ENCODE results near the gene ZNF500. TPM values are rescaled to one million over a fixed set of nuclear protein-coding genes. Genes with fewer than 3 reads are reported as not detected.

Gene ZNF500
- total and polyA plus RNA-seq, 4 donors, result 3.0 to 7.4 (median 5.0) TPM

DNA sequence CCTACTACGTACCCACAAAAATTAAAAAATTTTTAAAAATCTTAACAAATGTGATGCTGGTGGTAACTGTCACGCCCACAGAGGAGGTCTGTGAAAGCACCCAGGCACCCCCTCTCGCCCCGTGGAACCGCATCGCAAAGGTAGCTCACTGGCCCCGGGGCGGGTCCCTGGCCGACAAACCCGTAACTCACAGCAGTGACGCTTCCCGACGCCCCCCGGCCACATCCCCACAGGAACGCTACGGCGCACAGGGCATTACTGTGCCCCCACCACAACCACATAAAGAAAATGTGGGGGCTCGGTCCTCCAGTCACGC, 33.3 kb downstream of the ZNF500 start:
- Histone ChIP-seq H3K27ac (ENCODE audit: low read depth in 1 of 2, low read length in 2 of 2) (peak overlapping the region; percentile 22 to 92), H3K9ac (ENCODE audit: low read depth in 1 of 2, low read length in 2 of 2) (peak overlapping the region; percentile 0 to 75), H3K9me3 (ENCODE audit: control insufficient read depth in 4 of 4, low read length in 3 of 4) (no peaks in the 10 kb centered on the region), H3K27me3 (ENCODE audit: control insufficient read depth in 4 of 4, insufficient read depth in 4 of 4, low read length in 3 of 4) (no peaks in the 10 kb centered on the region), H3K36me3 (ENCODE audit: control insufficient read depth in 4 of 4, insufficient read depth in 3 of 4, low read depth in 1 of 4, low read length in 3 of 4) (peaks cover 0 to 14% (median 7%) of the 10 kb centered on the region in 4 donors), H3K4me1 (ENCODE audit: control insufficient read depth in 4 of 4, insufficient read depth in 4 of 4, low read length in 3 of 4) (peaks cover 2 to 12% (median 9%) of the 10 kb centered on the region in 4 donors), H3K4me3 (ENCODE audit: low read depth in 1 of 3, low read length in 3 of 3) (peak overlapping the region; percentile 79 to 92 (median 87))
- no peak for TF ChIP-seq HNF4G (IDR thresholded peaks at IDR 0.05)
- no peak for TF ChIP-seq RAD21 (IDR thresholded peaks at IDR 0.05)
- no peak for TF ChIP-seq ZBTB33 (IDR thresholded peaks at IDR 0.05)
- TF ChIP-seq RXRA (IDR thresholded peaks at IDR 0.05), result no peak
- no peak for TF ChIP-seq TAF1 (conservative IDR thresholded peaks at IDR 0.05)
- TF ChIP-seq, protein P1, sequence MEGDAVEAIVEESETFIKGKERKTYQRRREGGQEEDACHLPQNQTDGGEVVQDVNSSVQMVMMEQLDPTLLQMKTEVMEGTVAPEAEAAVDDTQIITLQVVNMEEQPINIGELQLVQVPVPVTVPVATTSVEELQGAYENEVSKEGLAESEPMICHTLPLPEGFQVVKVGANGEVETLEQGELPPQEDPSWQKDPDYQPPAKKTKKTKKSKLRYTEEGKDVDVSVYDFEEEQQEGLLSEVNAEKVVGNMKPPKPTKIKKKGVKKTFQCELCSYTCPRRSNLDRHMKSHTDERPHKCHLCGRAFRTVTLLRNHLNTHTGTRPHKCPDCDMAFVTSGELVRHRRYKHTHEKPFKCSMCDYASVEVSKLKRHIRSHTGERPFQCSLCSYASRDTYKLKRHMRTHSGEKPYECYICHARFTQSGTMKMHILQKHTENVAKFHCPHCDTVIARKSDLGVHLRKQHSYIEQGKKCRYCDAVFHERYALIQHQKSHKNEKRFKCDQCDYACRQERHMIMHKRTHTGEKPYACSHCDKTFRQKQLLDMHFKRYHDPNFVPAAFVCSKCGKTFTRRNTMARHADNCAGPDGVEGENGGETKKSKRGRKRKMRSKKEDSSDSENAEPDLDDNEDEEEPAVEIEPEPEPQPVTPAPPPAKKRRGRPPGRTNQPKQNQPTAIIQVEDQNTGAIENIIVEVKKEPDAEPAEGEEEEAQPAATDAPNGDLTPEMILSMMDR (IDR thresholded peaks at IDR 0.05; ENCODE audit: low read depth, low read length, missing input control), result no peak
- TF ChIP-seq SP1 (IDR thresholded peaks at IDR 0.05), result no peak
- no peak for DNase-seq (ENCODE audit: low spot score)
- under 1% methylated on average over 19 of the region's 19 CpGs for WGBS

DNA sequence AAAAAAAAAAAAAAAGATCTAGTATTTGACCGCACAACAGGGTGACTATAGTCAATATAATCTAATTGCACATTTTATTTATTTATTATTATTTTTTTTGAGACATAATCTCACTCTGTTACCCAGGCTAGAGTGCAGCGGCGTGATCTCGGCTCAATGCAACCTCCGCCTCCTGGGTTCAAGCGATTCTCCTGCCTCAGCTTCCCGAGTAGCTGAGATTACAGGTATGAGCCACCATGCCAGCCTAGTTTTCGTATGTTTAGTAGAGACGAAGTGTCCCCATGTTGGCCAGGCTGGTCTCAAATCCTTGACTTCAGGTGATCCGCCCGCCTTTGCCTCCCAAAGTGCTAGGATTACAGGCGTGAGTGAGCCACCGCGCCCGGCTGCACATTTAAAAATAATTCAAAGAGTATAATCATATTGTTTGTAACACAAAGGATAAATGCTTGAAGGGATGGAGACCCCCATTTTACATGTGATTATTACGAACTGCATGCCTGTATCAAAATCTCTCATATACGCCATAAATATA, 33.7 kb downstream of the ZNF500 start:
- WGBS, result 39% methylated on average over 17 of the region's 17 CpGs
- peak overlapping the region; percentile 79 to 92 (median 87) for H3K4me3 ChIP-seq (ENCODE audit: low read depth in 1 of 3, low read length in 3 of 3)
- TF ChIP-seq ZBTB33 (IDR thresholded peaks at IDR 0.05) (no peak), NR2F2 (IDR thresholded peaks at IDR 0.05) (no peak), HNF4G (IDR thresholded peaks at IDR 0.05) (no peak)
- H3K27me3 ChIP-seq (ENCODE audit: control insufficient read depth in 4 of 4, insufficient read depth in 4 of 4, low read length in 3 of 4), result no peaks in the 10 kb centered on the region
- peak overlapping the region; percentile 0 to 75 for H3K9ac ChIP-seq (ENCODE audit: low read depth in 1 of 2, low read length in 2 of 2)
- peaks cover 0 to 16% (median 10%) of the 10 kb centered on the region in 4 donors for H3K36me3 ChIP-seq (ENCODE audit: control insufficient read depth in 4 of 4, insufficient read depth in 3 of 4, low read depth in 1 of 4, low read length in 3 of 4)
- no peak for DNase-seq (ENCODE audit: low spot score)
- peaks cover 2 to 12% (median 9%) of the 10 kb centered on the region in 4 donors for H3K4me1 ChIP-seq (ENCODE audit: control insufficient read depth in 4 of 4, insufficient read depth in 4 of 4, low read length in 3 of 4)
- no peak overlapping the region for H3K27ac ChIP-seq (ENCODE audit: low read depth in 1 of 2, low read length in 2 of 2)
- H3K9me3 ChIP-seq (ENCODE audit: control insufficient read depth in 4 of 4, low read length in 3 of 4), result no peaks in the 10 kb centered on the region

GRCh38 chr16:4729876-4730275, 37.1 kb downstream of the ZNF500 start:
- no peak for DNase-seq (ENCODE audit: low spot score)

More at GRCh38 chr16:4729876-4730275, 37.1 kb downstream of the ZNF500 start:
- WGBS, result 96% methylated on average over 15 of the region's 15 CpGs
- Histone ChIP-seq H3K27me3 (ENCODE audit: control insufficient read depth in 4 of 4, insufficient read depth in 4 of 4, low read length in 3 of 4) (no peaks in the 10 kb centered on the region), H3K4me1 (ENCODE audit: control insufficient read depth in 4 of 4, insufficient read depth in 4 of 4, low read length in 3 of 4) (peaks cover 2 to 6% (median 4%) of the 10 kb centered on the region in 4 donors), H3K4me3 (ENCODE audit: low read depth in 1 of 3, low read length in 3 of 3) (no peak overlapping the region), H3K9me3 (ENCODE audit: control insufficient read depth in 4 of 4, low read length in 3 of 4) (no peaks in the 10 kb centered on the region), H3K36me3 (ENCODE audit: control insufficient read depth in 4 of 4, insufficient read depth in 3 of 4, low read depth in 1 of 4, low read length in 3 of 4) (peaks cover 6 to 30% (median 20%) of the 10 kb centered on the region in 4 donors), H3K9ac (ENCODE audit: low read depth in 1 of 2, low read length in 2 of 2) (no peak overlapping the region), H3K27ac (ENCODE audit: low read depth in 1 of 2, low read length in 2 of 2) (no peak overlapping the region)
- no peak for TF ChIP-seq ZBTB33 (IDR thresholded peaks at IDR 0.05)
- TF ChIP-seq NR2F2 (IDR thresholded peaks at IDR 0.05), result no peak
- no peak for TF ChIP-seq MAX (IDR thresholded peaks at IDR 0.05)
- no peak for TF ChIP-seq FOXA1 (IDR thresholded peaks at IDR 0.05)
